HepG2 (cell line): ENCODE measurements around the gene CDH23. TPM values are rescaled to one million over a fixed set of nuclear protein-coding genes. Genes with fewer than 3 reads are reported as not detected.

Experiments used
- ATAC-seq: fragments of 200-7000 bp; cut with Tn5 transposase; 3 replicates; pipeline ENCODE4 v1.9.1; 2020; ENCODE audit warnings: mild to moderate bottlenecking, moderate library complexity
- BruUV-seq: library from RNA; stranded (reverse); fragments of 400-500 nt; replicated peaks from 2 replicates; lab custom pipeline; 2021; lab: Mats Ljungman, UMichigan
- CTCF ChIA-PET: fragments of 300-600 bp; formaldehyde crosslinking; extraction: SDS; loops from one replicate; lab custom pipeline; 2021; ENCODE audit warnings: low total read pairs, inconsistent platforms, low intra/inter-chr PET ratio; lab: Yijun Ruan, JAX
- POLR2A ChIA-PET: fragments of 350-600 bp; sonication (Branson Sonifier 250); formaldehyde crosslinking; loops from one replicate; lab custom pipeline; 2020; ENCODE audit warnings: antibody characterized with exemption, inconsistent platforms; lab: Yijun Ruan, JAX
- DNase-seq: peaks from one replicate; pipeline ENCODE4 v3.0.0-alpha.2; 2015; ENCODE audit warnings: low spot score
- FAIRE-seq: peaks from 3 replicates; lab custom pipeline; 2011; peaks lifted over from hg19 to GRCh38; lab: Jason Lieb, UNC
- H2AFZ ChIP-seq: one replicate; pipeline ENCODE4 v1.6.1; 2011; ENCODE audit warnings: low read length, inconsistent platforms
- H3K27ac ChIP-seq: fragments of 300-600 bp; 3 replicates; pipeline ENCODE4 v1.8.0; 2011; ENCODE audit warnings: mixed run types, mild to moderate bottlenecking, mixed read lengths, low read length, inconsistent platforms; ENCODE audit not compliant: insufficient read depth; ENCODE audit errors: extremely low read length
- H3K27me3 ChIP-seq, 2 experiments: fragments of 200-600 bp in 1 of 2; 2 replicates in 1 of 2; 3 replicates in 1 of 2; pipeline versions ENCODE4 v1.6.0 to v1.8.0; 2011; ENCODE audit warnings: low read length in 2 of 2, mild to moderate bottlenecking in 2 of 2, moderate library complexity in 2 of 2, inconsistent platforms in 1 of 2; ENCODE audit not compliant: insufficient read depth in 2 of 2, control insufficient read depth in 1 of 2
- H3K36me3 ChIP-seq, 2 experiments: fragments of 200-600 bp in 1 of 2; replicated peaks in 1 of 2; 2 replicates in 1 of 2; 3 replicates in 1 of 2; pipeline versions ENCODE4 v1.5.1 to v1.8.0; 2011; ENCODE audit warnings: low read length in 2 of 2, inconsistent platforms in 1 of 2; ENCODE audit not compliant: insufficient read depth in 2 of 2, control insufficient read depth in 1 of 2
- H3K4me1 ChIP-seq: 2 replicates; pipeline ENCODE4 v1.5.1; 2012; ENCODE audit warnings: low read length, inconsistent platforms; ENCODE audit not compliant: insufficient read depth
- H3K4me2 ChIP-seq: 2 replicates; pipeline ENCODE4 v1.6.0; 2011; ENCODE audit warnings: low read depth, low read length, inconsistent platforms
- H3K4me3 ChIP-seq, 3 experiments: fragments of 200-600 bp in 1 of 3; sonication (generic), shearing (Covaris generic) in 1 of 3; replicated peaks in 1 of 3; 2 replicates each; pipeline ENCODE4 v1.5.1; 2011 to 2016; ENCODE audit warnings: low read length in 3 of 3, inconsistent platforms in 2 of 3, low read depth in 2 of 3, mild to moderate bottlenecking in 2 of 3, control low read depth in 1 of 3, mixed read lengths in 1 of 3; ENCODE audit not compliant: insufficient read depth in 1 of 3
- H3K79me2 ChIP-seq: one replicate; pipeline ENCODE4 v1.6.1; 2011; ENCODE audit warnings: low read length, inconsistent platforms; ENCODE audit not compliant: insufficient read depth
- H3K9ac ChIP-seq: 2 replicates; pipeline ENCODE4 v1.6.0; 2011; ENCODE audit warnings: mild to moderate bottlenecking, low read depth, low read length, inconsistent platforms; ENCODE audit not compliant: insufficient read depth
- H3K9me3 ChIP-seq: 2 replicates; pipeline ENCODE4 v1.5.1; 2012; ENCODE audit warnings: mild to moderate bottlenecking, low read length
- H4K20me1 ChIP-seq: 2 replicates; pipeline ENCODE4 v1.6.0; 2011; ENCODE audit warnings: inconsistent platforms, mild to moderate bottlenecking, low read length, moderate library complexity; ENCODE audit not compliant: insufficient read depth
- DPF2 ChIP-seq: sonication (generic); formaldehyde crosslinking; IDR thresholded peaks from 2 replicates; pipeline ENCODE4 v1.4.0; 2020; ENCODE audit warnings: mild to moderate bottlenecking, low read depth, missing genetic modification reagents, borderline replicate concordance
- ETV5 ChIP-seq: IDR thresholded peaks from 2 replicates; pipeline ENCODE4 v1.6.1; 2018; ENCODE audit warnings: missing biosample characterization, missing genetic modification reagents, inconsistent platforms, borderline replicate concordance
- GTF3A ChIP-seq: sonication (generic); formaldehyde crosslinking; conservative IDR thresholded peaks from 2 replicates; pipeline ENCODE4 v1.4.0; 2020; ENCODE audit warnings: mild to moderate bottlenecking, missing genetic modification reagents
- HDAC1 ChIP-seq: sonication (generic); formaldehyde crosslinking; IDR thresholded peaks from 2 replicates; pipeline ENCODE4 v1.5.1; 2020; ENCODE audit warnings: mild to moderate bottlenecking, missing genetic modification reagents
- HNF1A ChIP-seq, 2 experiments: sonication (generic) in 1 of 2; formaldehyde crosslinking in 1 of 2; IDR thresholded peaks; 2 replicates each; pipeline versions ENCODE4 v1.4.0 to v1.6.1; 2016 to 2020; ENCODE audit warnings: borderline replicate concordance in 1 of 2, low read depth in 1 of 2, mild to moderate bottlenecking in 1 of 2, missing genetic modification reagents in 1 of 2
- KAT8 ChIP-seq: IDR thresholded peaks from 2 replicates; pipeline ENCODE4 v1.6.1; 2016; ENCODE audit warnings: missing genetic modification reagents, missing compliant biosample characterization
- MED1 ChIP-seq: sonication (generic); formaldehyde crosslinking; IDR thresholded peaks from 2 replicates; pipeline ENCODE4 v1.4.0; 2020; ENCODE audit warnings: missing genetic modification reagents
- POLR2G ChIP-seq: fragments of 200-400 bp; formaldehyde crosslinking; IDR thresholded peaks from 2 replicates; pipeline ENCODE4 v1.6.1; 2018; ENCODE audit warnings: mild to moderate bottlenecking, low read depth, low read length, moderate library complexity
- PRPF4 ChIP-seq: fragments of 200-400 bp; formaldehyde crosslinking; IDR thresholded peaks from 2 replicates; pipeline ENCODE4 v1.6.1; 2016; ENCODE audit warnings: low read length, low read depth; ENCODE audit not compliant: poor library complexity, severe bottlenecking
- SAFB2 ChIP-seq: sonication (generic); formaldehyde crosslinking; IDR thresholded peaks from 2 replicates; pipeline ENCODE4 v1.5.1; 2020; ENCODE audit warnings: missing genetic modification reagents, low read depth, mild to moderate bottlenecking, borderline replicate concordance
- SRSF4 ChIP-seq: fragments of 200-400 bp; formaldehyde crosslinking; IDR thresholded peaks from one replicate; pipeline ENCODE4 v1.6.1; 2018; ENCODE audit warnings: mild to moderate bottlenecking, low read depth, low read length, moderate library complexity; ENCODE audit not compliant: poor library complexity, severe bottlenecking
- TEF ChIP-seq: sonication (generic); formaldehyde crosslinking; IDR thresholded peaks from 2 replicates; pipeline ENCODE4 v1.5.0; 2020; ENCODE audit warnings: missing genetic modification reagents
- ZNF225 ChIP-seq: sonication (generic); formaldehyde crosslinking; IDR thresholded peaks from 2 replicates; pipeline ENCODE4 v1.4.0; 2020; ENCODE audit warnings: mild to moderate bottlenecking, missing genetic modification reagents
- ZNF30 ChIP-seq: sonication (generic); formaldehyde crosslinking; IDR thresholded peaks from 2 replicates; pipeline ENCODE4 v1.5.0; 2020; ENCODE audit warnings: mild to moderate bottlenecking, missing genetic modification reagents
- ZNF317 ChIP-seq: sonication (generic); formaldehyde crosslinking; IDR thresholded peaks from 2 replicates; pipeline ENCODE4 v1.5.0; 2020; ENCODE audit warnings: mild to moderate bottlenecking, missing genetic modification reagents
- ZNF558 ChIP-seq: sonication (generic); formaldehyde crosslinking; IDR thresholded peaks from 2 replicates; pipeline ENCODE4 v1.9.0; 2022; ENCODE audit warnings: mild to moderate bottlenecking, missing genetic modification reagents, borderline replicate concordance
- ZNF724P ChIP-seq: sonication (generic); formaldehyde crosslinking; IDR thresholded peaks from 2 replicates; pipeline ENCODE4 v1.8.0; 2022; ENCODE audit warnings: missing genetic modification reagents, borderline replicate concordance
- ZNF83 ChIP-seq: sonication (generic); formaldehyde crosslinking; IDR thresholded peaks from 2 replicates; pipeline ENCODE4 v1.4.0; 2020; ENCODE audit warnings: missing genetic modification reagents, mild to moderate bottlenecking, borderline replicate concordance
- WGBS: methylation state at CpG from one replicate; pipeline ENCODE4 v1.1.6; 2017; ENCODE audit warnings: low lambda C conversion rate; 5-methylcytosine and 5-hydroxymethylcytosine counted together
- in situ Hi-C: cut with HindIII; loops from 2 replicates; pipeline ENCODE4 v1.10.0; 2017; ENCODE audit warnings: low pct_unique_long_range_greater_than_20kb; ENCODE audit not compliant: extremely low pct_ligation_motif_present
- intact Hi-C: fragments of 100-400 bp; cut with micrococcal nuclease; formaldehyde crosslinking; loops from one replicate; pipeline ENCODE4 v1.10.0; 2022; ENCODE audit not compliant: unreplicated experiment
- polyA plus RNA-seq, 8 experiments: library from polyadenylated mRNA; depleted of rRNA in 3 of 8; stranded (reverse) in 7 of 8; unstranded in 1 of 8; fragments of >200 nt; fragmentation: Illumina TruSeq in 4 of 8; extraction: Trizol in 4 of 8; gene quantifications; 2 replicates each; pipeline versions ENCODE4 v1.2.1 to v1.2.3, GENCODE V29; 2011 to 2016; ENCODE audit warnings: low read depth in 4 of 8, missing spikeins in 1 of 8, mixed read lengths in 1 of 8; ENCODE audit not compliant: insufficient read depth in 1 of 8
- total RNA-seq, 5 experiments: library from RNA; depleted of rRNA; stranded (reverse); fragments of >200 nt; fragmentation: Illumina TruSeq; extraction: Trizol; gene quantifications; 2 replicates each; pipeline ENCODE4 v1.2.3, GENCODE V29; 2016; ENCODE audit warnings: low read depth in 1 of 5
- TF ChIP-seq, protein P1 (sequence below): sonication (generic); formaldehyde crosslinking; conservative IDR thresholded peaks from 2 replicates; pipeline ENCODE4 v1.4.0; 2020; ENCODE audit warnings: missing genetic modification reagents

Gene CDH23
- total and polyA plus RNA-seq, 2 of the 13 experiments (the other 11 are each of a cell fraction or from before 2014, with no cell fraction given) = 0.13 TPM; not detected in 1

- TF ChIP-seq ETV5 (CRISPR knock-in tag) = no peak
- no peak for TF ChIP-seq SRSF4
- no peak for TF ChIP-seq MED1 (CRISPR knock-in tag)
- no peak for TF ChIP-seq ZNF30 (CRISPR knock-in tag)
- TF ChIP-seq, protein P1, sequence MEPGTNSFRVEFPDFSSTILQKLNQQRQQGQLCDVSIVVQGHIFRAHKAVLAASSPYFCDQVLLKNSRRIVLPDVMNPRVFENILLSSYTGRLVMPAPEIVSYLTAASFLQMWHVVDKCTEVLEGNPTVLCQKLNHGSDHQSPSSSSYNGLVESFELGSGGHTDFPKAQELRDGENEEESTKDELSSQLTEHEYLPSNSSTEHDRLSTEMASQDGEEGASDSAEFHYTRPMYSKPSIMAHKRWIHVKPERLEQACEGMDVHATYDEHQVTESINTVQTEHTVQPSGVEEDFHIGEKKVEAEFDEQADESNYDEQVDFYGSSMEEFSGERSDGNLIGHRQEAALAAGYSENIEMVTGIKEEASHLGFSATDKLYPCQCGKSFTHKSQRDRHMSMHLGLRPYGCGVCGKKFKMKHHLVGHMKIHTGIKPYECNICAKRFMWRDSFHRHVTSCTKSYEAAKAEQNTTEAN (CRISPR knock-in tag) = no peak
- no peak for TF ChIP-seq ZNF558
- no peak for TF ChIP-seq ZNF83
- TF ChIP-seq KAT8 (CRISPR knock-in tag) = no peak
Observed at GRCh38 chr10:71525721-71526120, 129.0 kb downstream of the CDH23 start (continued).

DNA sequence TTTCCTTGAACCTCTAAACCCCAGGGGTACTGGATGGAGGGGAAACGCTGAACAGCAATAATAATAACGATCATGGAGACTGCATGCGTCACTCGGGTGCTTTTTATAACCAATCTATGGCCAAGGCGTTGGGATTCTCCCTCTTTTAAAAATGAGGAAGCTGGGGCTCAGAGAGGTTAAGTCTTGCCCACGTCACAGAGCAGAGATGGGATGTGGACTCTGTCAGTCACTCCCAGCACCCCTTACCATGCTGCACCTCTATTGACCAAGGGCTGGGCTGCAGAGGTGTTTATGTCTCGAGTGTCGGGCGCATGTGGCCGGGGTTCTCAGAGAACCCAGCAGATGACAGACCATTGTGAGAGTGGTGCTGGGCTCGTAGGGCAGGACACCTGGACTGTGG is 129.9 kb downstream of the CDH23 start:
- Histone ChIP-seq H2AFZ (no peak overlapping the region), H3K27me3 (peaks cover 3 to 29% of the 10 kb centered on the region in 2 experiments; a peak in 4 of 5 replicates), H3K9me3 (no peaks in the 10 kb centered on the region), H3K4me2 (no peak overlapping the region), H3K27ac (no peak overlapping the region), H3K4me1 (peaks cover 7% of the 10 kb centered on the region), H3K79me2 (no peaks in the 10 kb centered on the region), H3K4me3 (no peak overlapping the region), H4K20me1 (no peaks in the 10 kb centered on the region), H3K9ac (no peak overlapping the region), H3K36me3 (no peaks in the 10 kb centered on the region)
- no peak for ATAC-seq
- BruUV-seq = no TSS peak
- intact Hi-C loops (no loop called here), in situ Hi-C loops (no loop called here)
- DNase-seq = no peak
- WGBS = 34% methylated on average over 6 of the region's 11 CpGs
- FAIRE-seq = no peak
- ChIA-PET POLR2A (no interaction called here), CTCF (no interaction called here)
- TF ChIP-seq TEF (CRISPR knock-in tag) (no peak), ZNF83 (no peak), ZNF317 (no peak), SAFB2 (CRISPR knock-in tag) (no peak), POLR2G (no peak), HDAC1 (CRISPR knock-in tag) (no peak), HNF1A (IDR thresholded peaks at IDR 0.05; ENCODE audit: low read depth) (no peak), HNF1A (CRISPR knock-in tag; IDR thresholded peaks at IDR 0.05; ENCODE audit: borderline replicate concordance) (no peak), PRPF4 (no peak), ZNF225 (no peak), DPF2 (CRISPR knock-in tag) (no peak), ZNF724P (no peak), GTF3A (CRISPR knock-in tag) (no peak)
